WERI-Rb-1 (cell line): ENCODE data around the gene EYA2.
"Not testable (repeated sequence)": the region's sequence is repeated elsewhere in the genome, so short reads cannot be mapped to it uniquely, and the experiment has no call there.

Experiments
- DNase-seq: peaks from one replicate; pipeline ENCODE4 v3.0.0-alpha.2; 2020
- H3K27ac ChIP-seq: fragments of 250-450 bp; sonication (Bioruptor Pico); 2 replicates; pipeline ENCODE4 v1.5.1; 2020; ENCODE audit warnings: mild to moderate bottlenecking, moderate library complexity
- H3K27me3 ChIP-seq: fragments of 250-450 bp; sonication (Bioruptor Pico); 2 replicates; pipeline ENCODE4 v1.5.1; 2021; ENCODE audit warnings: mild to moderate bottlenecking, low read depth, moderate library complexity; ENCODE audit not compliant: insufficient read depth, severe bottlenecking
- H3K36me3 ChIP-seq: fragments of 250-450 bp; sonication (Bioruptor Pico); 2 replicates; pipeline ENCODE4 v1.5.1; 2020; ENCODE audit warnings: mild to moderate bottlenecking, moderate library complexity
- H3K4me3 ChIP-seq: 2 replicates; pipeline ENCODE4 v1.5.1; 2011; ENCODE audit warnings: low read depth, mild to moderate bottlenecking, control low read depth, low read length
- H3K9me3 ChIP-seq: fragments of 250-450 bp; sonication (Bioruptor Pico); 2 replicates; pipeline ENCODE4 v1.5.1; 2021; ENCODE audit warnings: mild to moderate bottlenecking, moderate library complexity; ENCODE audit not compliant: severe bottlenecking
- TF ChIP-seq, protein P1 (sequence below): IDR thresholded peaks from 2 replicates; pipeline ENCODE4 v1.5.1; 2011; ENCODE audit warnings: low read depth, mild to moderate bottlenecking, control low read depth, inconsistent platforms, low read length

EYA2 gene

DNA sequence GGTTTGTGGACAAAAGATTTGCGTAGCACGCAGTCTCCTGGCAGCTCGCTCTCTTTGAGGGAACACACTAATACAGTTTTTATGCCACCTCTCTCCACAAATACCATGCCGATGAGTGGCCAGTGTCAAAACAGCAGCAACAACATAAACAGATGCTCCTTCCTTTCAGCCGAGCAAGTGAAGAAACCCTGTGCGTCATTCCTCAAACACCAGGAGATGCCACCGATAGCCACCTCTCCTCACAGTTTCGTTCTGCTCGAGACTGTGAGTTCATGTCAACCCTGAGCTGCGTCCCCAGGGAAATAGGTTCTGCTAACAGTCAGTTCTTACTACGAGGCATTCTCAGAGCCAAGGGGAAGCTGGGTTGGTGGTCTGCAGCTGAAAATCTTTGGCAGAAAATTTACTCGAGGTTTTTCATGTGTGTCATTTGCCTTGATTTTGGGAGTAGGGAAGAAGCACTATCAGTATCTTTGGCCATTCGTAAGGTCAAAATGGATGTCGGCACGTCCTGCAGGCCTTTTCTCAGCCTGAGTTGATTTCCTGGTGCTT lies 59.9 kb downstream of the EYA2 start:
- H3K36me3 ChIP-seq, result peaks cover 44% of the 10 kb centered on the region
- H3K4me3 ChIP-seq, result no peak overlapping the region
- TF ChIP-seq, protein P1, sequence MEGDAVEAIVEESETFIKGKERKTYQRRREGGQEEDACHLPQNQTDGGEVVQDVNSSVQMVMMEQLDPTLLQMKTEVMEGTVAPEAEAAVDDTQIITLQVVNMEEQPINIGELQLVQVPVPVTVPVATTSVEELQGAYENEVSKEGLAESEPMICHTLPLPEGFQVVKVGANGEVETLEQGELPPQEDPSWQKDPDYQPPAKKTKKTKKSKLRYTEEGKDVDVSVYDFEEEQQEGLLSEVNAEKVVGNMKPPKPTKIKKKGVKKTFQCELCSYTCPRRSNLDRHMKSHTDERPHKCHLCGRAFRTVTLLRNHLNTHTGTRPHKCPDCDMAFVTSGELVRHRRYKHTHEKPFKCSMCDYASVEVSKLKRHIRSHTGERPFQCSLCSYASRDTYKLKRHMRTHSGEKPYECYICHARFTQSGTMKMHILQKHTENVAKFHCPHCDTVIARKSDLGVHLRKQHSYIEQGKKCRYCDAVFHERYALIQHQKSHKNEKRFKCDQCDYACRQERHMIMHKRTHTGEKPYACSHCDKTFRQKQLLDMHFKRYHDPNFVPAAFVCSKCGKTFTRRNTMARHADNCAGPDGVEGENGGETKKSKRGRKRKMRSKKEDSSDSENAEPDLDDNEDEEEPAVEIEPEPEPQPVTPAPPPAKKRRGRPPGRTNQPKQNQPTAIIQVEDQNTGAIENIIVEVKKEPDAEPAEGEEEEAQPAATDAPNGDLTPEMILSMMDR, result no peak
- peaks cover 11% of the 10 kb centered on the region for H3K9me3 ChIP-seq
- no peaks in the 10 kb centered on the region for H3K27me3 ChIP-seq
- DNase-seq, result no peak
- H3K27ac ChIP-seq, result no peak overlapping the region

DNA sequence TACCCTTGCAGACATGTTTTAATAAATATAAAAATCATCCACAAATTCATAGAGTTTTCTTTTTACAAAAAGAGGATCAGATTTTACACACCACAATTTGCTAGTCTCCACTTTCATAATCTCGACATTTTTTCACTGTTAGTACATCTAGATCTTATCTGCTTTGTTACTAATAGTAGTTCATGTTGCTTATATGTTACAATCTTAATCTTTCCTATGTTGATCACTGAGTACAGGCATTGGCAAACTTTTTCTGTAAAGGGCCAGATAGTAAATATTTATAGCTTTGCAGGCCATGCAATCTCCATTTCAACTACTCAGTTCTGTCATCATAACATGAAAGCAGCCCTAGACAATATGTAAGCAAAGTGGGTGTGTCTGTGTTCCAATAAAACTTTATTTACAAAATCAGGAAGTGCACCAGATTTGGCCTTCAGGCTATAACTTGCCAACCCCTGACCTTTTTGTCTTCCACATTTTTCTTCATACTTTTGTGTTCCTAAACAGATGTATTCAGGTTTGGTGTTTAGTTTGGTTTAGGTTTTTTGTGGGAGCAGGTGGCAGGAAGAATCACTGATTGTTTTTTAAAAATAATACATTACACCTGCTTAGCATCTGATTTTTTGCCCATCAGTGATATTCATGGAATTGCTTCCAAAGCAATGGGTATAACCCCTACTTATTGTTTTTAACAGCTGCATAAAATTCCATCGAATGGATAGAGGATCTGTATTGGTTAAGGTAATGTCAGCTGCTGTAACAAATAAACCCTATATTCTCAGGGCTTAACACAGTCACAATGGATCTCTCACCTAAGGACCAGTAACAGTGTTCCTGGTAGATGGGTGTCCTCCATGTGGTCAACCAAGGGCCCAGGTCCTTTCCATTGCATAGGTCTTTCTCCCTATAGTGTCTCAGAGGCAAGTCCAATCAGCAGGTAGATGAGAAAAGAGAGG lies 61.2 kb downstream of the EYA2 start:
- DNase-seq, result no peak
- Histone ChIP-seq H3K4me3 (no peak overlapping the region), H3K27ac (peak overlapping the region; percentile 70)

DNA sequence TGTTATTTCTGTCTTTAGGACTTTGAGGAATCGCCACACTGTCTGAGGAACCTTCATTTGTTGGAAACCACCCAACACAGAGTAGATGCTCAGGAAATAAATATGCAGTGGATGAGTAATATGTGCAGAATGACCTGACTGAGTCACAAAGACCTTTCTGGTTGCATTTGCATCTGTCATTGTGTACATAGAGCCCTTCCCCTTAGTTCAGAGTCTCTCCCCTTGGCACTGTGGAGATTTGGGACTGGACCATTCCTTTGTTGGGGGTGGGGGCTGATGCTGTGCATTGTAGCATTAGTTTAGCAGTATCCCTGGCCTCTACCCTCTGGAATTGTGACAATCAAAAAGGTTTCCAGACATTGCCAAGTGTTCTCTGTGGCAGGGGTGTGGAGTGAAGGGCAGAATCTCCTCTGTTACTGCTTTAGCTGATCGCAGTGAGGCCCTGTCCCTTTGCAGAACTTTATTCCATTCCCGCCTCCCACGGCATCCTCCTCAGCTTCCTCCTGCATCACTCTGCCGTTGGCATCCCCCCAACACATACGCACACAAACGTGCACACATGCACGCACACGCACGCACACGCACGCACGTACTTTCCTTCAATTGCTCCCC lies 64.5 kb downstream of the EYA2 start:
- H3K4me3 ChIP-seq, result no peak overlapping the region
- no peaks in the 10 kb centered on the region for H3K27me3 ChIP-seq
- TF ChIP-seq, protein P1, result no peak
- H3K9me3 ChIP-seq, result peaks cover 6% of the 10 kb centered on the region
- H3K27ac ChIP-seq, result no peak overlapping the region
- peaks cover 49% of the 10 kb centered on the region for H3K36me3 ChIP-seq
- DNase-seq, result no peak

More for the DNA sequence above, 61.2 kb downstream of the EYA2 start:
- TF ChIP-seq, protein P1, result no peak
- Histone ChIP-seq H3K36me3 (peaks cover 38% of the 10 kb centered on the region), H3K9me3 (peaks cover 6% of the 10 kb centered on the region), H3K27me3 (no peaks in the 10 kb centered on the region)

- Histone ChIP-seq H3K27ac (no peak overlapping the region), H3K4me3 (no peak overlapping the region), H3K27me3 (no peaks in the 10 kb centered on the region), H3K9me3 (peaks cover 6% of the 10 kb centered on the region), H3K36me3 (peaks cover 46% of the 10 kb centered on the region)
- no peak for DNase-seq
- TF ChIP-seq, protein P1, result no peak
Measured at GRCh38 chr20:46959821-46960220, 65.2 kb downstream of the EYA2 start.

DNA sequence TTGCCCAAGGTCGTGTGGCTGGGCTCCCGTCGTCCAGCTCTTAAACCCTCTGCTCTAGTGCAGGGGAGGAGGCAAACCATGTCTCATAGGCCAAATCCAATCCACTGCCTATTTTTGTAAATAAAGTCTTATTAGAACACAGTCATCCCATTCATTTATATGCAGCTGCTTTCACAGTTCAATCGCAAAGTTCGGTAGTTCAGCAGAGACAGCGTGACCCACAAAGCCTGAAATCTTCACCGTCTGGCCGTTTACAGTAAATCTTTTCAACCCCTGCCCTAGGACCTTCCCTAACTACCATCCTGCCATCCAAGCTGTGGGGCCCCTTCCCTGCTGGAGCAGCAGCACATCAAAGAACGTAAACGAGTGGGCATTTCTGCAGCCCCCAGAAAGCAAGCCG lies 65.9 kb downstream of the EYA2 start:
- H3K27ac ChIP-seq, result no peak overlapping the region
- H3K36me3 ChIP-seq, result peaks cover 44% of the 10 kb centered on the region
- DNase-seq, result no peak
- H3K4me3 ChIP-seq, result no peak overlapping the region
- no peaks in the 10 kb centered on the region for H3K27me3 ChIP-seq
- TF ChIP-seq, protein P1, result no peak
- H3K9me3 ChIP-seq, result peaks cover 6% of the 10 kb centered on the region

- not testable (repeated sequence) for H3K4me3 ChIP-seq, H3K27me3 ChIP-seq, H3K27ac ChIP-seq, H3K9me3 ChIP-seq, DNase-seq
- H3K36me3 ChIP-seq, result peaks cover 34% of the 10 kb centered on the region
Measured at GRCh38 chr20:46961968-46962367, 67.3 kb downstream of the EYA2 start.
